Bronchial epithelial cell (primary cell): Measurements from ENCODE around the gene TAX1BP1. TPM values are rescaled to one million over a fixed set of nuclear protein-coding genes. Genes with fewer than 3 reads are reported as not detected.

Source experiments
- DNase-seq: peaks from one replicate; pipeline ENCODE4 v3.0.0-alpha.2; 2010; ENCODE audit warnings: low read depth
- FAIRE-seq: peaks from 2 replicates; lab custom pipeline; 2011; peaks lifted over from hg19 to GRCh38; lab: Jason Lieb, UNC
- H3K27me3 ChIP-seq: 2 replicates; pipeline ENCODE4 v1.5.1; 2011; ENCODE audit warnings: low read length; ENCODE audit not compliant: control insufficient read depth, insufficient read depth
- H3K36me3 ChIP-seq: 2 replicates; pipeline ENCODE4 v1.5.1; 2011; ENCODE audit warnings: low read length; ENCODE audit not compliant: control insufficient read depth, insufficient read depth
- H3K4me3 ChIP-seq: 2 replicates; pipeline ENCODE4 v1.5.1; 2011; ENCODE audit warnings: mild to moderate bottlenecking, low read depth, low read length, control low read depth
- total RNA-seq: library from RNA; depleted of rRNA; stranded (reverse); fragments of >200 nt; gene quantifications from 2 replicates; pipeline ENCODE4 v1.2.1, GENCODE V29; 2014
- TF ChIP-seq, protein P1 (sequence below): IDR thresholded peaks from 2 replicates; pipeline ENCODE4 v1.5.1; 2011; ENCODE audit warnings: mild to moderate bottlenecking, moderate library complexity, low read length, control low read depth, inconsistent platforms; ENCODE audit not compliant: insufficient read depth, severe bottlenecking

The TAX1BP1 gene
- total RNA-seq, 1 donor from 2014 or later = 92.1 TPM

DNA sequence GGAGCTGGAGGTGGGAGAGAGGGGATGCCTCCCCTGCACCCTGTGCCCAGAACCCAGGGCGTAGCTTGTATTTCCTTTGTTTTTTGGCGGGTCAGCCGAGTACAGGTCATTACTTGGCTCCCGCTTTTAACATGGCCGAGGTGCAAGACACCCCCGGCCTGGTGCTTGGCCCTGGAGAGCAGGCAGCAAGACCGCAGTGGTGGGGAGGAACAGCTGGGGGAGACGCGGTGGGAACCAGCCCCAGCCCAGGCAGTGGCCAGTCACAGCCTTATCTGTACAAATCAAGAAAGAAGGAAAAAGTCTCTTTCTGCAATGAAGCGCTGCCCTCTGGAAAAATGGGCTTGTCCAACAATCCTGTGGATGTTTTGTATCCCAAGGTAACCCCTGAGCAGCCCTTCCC, 99.1 kb downstream of the TAX1BP1 start:
- TF ChIP-seq, protein P1, sequence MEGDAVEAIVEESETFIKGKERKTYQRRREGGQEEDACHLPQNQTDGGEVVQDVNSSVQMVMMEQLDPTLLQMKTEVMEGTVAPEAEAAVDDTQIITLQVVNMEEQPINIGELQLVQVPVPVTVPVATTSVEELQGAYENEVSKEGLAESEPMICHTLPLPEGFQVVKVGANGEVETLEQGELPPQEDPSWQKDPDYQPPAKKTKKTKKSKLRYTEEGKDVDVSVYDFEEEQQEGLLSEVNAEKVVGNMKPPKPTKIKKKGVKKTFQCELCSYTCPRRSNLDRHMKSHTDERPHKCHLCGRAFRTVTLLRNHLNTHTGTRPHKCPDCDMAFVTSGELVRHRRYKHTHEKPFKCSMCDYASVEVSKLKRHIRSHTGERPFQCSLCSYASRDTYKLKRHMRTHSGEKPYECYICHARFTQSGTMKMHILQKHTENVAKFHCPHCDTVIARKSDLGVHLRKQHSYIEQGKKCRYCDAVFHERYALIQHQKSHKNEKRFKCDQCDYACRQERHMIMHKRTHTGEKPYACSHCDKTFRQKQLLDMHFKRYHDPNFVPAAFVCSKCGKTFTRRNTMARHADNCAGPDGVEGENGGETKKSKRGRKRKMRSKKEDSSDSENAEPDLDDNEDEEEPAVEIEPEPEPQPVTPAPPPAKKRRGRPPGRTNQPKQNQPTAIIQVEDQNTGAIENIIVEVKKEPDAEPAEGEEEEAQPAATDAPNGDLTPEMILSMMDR = no peak
- no peak for DNase-seq
- no peaks in the 10 kb centered on the region for H3K36me3 ChIP-seq
- H3K4me3 ChIP-seq = no peak overlapping the region
- no peaks in the 10 kb centered on the region for H3K27me3 ChIP-seq
- no peak for FAIRE-seq

DNA sequence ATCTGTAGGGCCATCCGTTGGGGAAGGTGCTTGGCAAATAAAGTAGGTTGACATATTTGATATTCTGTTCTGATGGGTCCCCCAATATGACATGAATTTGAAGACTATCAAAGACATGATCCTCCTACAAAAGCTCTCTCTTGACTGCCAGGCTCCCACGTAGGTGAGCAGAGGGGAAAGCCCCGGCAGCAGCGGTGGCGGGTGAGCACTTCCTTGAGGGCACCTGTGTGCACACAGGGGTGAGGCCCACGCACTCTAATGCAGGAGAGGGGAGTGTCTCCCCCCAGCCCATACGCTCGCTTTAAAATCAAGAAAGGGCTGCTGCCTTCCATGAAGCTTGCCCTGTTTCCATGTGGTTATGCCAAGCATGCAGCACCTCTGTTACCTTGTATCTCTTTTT, 100.4 kb downstream of the TAX1BP1 start:
- Histone ChIP-seq H3K27me3 (no peaks in the 10 kb centered on the region), H3K36me3 (no peaks in the 10 kb centered on the region), H3K4me3 (no peak overlapping the region)
- FAIRE-seq (no peak), DNase-seq (no peak)
- TF ChIP-seq, protein P1 = no peak

DNA sequence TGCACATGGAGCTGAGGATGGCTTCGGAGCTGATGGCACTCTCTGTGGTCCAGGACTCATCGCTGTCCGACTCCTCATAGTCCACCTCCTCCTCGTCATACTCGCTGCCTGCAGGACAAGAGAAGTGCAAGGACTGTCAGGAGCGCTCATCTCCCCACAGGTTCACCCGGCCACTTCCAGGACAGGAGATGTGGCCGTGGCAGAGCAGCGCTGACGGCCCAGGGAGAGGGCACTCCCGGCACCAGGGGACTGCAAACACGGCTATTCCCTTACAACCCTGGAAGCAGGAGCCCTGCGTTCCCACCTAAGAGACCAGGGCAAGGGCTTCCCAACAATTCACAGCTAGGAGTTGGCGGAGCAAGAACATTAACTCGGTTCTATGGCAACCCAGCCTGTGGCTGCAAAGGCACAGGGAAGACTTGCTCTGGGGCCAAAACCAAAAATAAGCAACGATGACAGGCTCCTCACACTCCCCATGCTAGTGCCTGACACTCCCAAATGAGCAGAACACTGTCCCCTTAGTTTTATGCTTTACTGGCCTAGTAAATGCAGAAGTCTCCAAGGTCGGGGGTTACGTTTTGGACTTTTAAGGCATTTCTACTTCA, 100.9 kb downstream of the TAX1BP1 start:
- no peak overlapping the region for H3K4me3 ChIP-seq
- FAIRE-seq = no peak
- H3K36me3 ChIP-seq = no peaks in the 10 kb centered on the region
- DNase-seq = no peak
- TF ChIP-seq, protein P1 = no peak
- H3K27me3 ChIP-seq = no peaks in the 10 kb centered on the region

DNA sequence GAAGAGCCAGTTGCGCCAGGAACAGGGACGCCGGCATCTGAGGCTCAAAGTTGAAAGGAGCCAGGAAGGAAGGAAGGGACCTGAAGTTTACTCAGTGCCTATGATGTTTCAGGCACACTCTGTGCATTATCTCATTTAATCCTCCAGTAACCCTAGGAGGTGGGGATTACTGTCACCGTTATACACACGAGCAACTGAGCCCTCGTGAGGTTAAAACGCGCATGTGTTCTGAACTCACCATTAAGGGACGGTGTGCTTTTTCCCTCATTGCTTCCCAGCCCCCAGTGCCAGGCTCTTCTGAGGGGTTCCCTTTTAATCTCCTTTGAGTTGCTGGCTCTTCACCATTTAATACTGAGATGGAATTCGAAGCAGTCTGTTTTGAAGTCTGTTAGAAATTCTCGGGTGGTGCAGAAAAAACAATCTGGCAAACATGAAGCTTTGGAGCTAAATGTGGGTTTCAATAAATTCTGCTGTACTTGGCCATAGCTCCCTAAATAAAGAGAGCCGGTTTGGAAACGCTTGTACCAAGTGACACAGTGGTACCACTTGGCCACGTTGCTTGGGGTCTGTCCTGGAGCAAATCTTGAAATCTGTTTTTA, 102.2 kb downstream of the TAX1BP1 start:
- FAIRE-seq (no peak), DNase-seq (no peak)
- Histone ChIP-seq H3K4me3 (no peak overlapping the region), H3K27me3 (no peaks in the 10 kb centered on the region), H3K36me3 (no peaks in the 10 kb centered on the region)
- TF ChIP-seq, protein P1 = no peak

DNA sequence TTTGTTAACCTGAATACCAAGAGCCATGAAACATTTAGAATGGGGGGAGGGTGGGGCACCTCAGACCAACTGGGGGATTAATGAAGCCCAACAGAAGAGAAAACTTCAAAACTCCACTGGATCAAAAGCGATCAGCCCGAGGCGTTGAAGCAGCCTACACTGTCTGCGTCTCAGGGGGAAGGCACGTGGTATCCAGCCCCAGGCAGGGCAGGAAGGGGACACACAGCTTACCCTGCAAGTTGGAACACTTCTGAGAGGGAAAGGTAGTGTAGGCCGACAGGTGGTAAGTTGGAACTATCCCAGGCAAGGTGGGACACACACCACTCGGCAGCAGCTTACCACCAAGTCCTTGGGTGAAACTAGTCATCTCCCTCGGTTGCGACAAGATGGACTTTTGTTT, 102.9 kb downstream of the TAX1BP1 start:
- FAIRE-seq (no peak), DNase-seq (no peak)
- Histone ChIP-seq H3K27me3 (no peaks in the 10 kb centered on the region), H3K4me3 (no peak overlapping the region), H3K36me3 (no peaks in the 10 kb centered on the region)
- TF ChIP-seq, protein P1 = no peak
